ENCODE data around the gene GNG7.

GRCh38 chr19:2666344-2666994 lies 36.0 kb downstream of the GNG7 start:
- TF ChIP-seq CTCF (IDR thresholded peaks at IDR 0.05) (no peak), POLR2A (IDR thresholded peaks at IDR 0.05) (no peak)

Data from adrenal gland (tissue), 5 donors.